Epidermal melanocyte (primary cell): ENCODE data around the gene CCL21.
"Not testable (repeated sequence)": the region's sequence is repeated elsewhere in the genome, so short reads cannot be mapped to it uniquely, and the experiment has no call there.

Experiments used
- DNase-seq: peaks from one replicate; pipeline ENCODE4 v3.0.0; 2011; ENCODE audit warnings: low spot score; ENCODE audit not compliant: insufficient read length

Gene CCL21, protein sequence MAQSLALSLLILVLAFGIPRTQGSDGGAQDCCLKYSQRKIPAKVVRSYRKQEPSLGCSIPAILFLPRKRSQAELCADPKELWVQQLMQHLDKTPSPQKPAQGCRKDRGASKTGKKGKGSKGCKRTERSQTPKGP

DNA sequence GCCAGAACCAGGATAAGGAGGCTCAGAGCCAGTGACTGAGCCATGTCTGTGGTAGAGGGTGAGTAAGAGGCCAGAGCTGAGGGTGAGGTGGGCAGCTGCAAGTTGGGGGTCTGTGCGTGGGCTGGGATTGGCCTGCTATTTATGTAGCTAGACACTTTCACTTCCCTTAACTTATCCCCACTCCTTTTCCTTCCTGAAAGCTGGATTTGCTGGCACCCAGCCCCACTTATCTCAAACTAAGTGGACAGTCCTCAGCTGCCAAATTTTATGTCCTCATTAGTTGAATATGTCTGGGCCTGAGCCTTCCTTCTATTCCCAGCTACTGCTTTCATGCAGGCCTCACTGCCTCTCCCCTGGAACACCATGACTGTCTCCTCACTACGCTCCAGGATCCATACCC is at the start of gene CCL21:
Gene CCL21, minus strand, starts transcription at position 114 of the 400 bp plus-strand sequence. Its CDS starts 70 bp downstream, at position 44.
- no peak for DNase-seq

DNA sequence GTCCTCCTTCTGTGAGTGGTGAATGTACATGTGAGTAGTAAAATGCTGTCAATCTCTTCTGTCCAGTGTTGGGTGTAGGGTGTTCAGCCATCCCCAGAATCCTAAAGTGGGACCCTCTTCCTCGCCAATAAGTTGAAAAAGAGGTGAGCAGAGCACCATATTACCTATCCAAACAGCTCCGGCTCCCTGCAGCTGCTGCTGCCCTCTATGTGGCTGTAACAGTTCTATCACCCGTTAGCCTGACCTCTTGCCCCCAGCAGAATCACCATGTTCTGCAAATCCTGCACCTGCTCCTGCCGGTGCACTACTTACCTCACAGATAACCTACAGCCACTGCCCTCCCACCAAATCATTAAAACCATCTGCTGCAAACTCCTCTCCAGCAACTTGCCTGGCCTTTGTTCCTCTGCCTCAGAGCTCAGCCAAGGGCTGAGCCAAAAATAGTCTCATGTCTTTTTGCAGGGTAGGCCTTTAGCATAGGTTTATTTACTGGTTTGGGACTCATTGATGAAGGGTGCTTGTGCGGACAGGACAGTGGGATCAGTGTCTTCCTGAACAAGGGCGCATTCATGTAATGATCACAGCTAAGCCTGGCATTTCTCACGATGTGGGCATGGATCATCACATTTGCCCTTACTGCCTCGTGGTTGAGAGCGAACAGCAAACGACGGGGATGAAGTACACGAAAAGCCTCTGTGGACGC is 49.6 kb upstream of the CCL21 start:
- peak; percentile 59 for DNase-seq

DNA sequence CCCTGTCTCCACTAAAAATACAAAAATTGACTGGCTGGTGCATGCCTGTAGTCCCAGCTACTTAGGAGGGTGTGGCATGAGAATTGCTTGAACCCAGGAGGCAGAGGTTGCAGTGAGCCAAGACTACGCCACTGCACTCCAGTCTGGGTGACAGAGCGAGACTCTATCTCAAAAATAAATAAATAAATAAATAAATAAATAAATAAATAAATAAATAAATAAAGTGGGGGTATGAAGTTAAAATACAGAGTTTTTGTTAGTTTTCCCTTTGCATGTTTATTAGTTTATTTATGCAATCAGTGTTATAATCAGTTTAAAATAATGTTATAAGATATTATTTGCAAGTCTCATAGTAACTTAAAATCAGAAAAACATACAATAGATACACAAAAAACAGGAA is 40.4 kb upstream of the CCL21 start:
- DNase-seq = not testable (repeated sequence)

DNA sequence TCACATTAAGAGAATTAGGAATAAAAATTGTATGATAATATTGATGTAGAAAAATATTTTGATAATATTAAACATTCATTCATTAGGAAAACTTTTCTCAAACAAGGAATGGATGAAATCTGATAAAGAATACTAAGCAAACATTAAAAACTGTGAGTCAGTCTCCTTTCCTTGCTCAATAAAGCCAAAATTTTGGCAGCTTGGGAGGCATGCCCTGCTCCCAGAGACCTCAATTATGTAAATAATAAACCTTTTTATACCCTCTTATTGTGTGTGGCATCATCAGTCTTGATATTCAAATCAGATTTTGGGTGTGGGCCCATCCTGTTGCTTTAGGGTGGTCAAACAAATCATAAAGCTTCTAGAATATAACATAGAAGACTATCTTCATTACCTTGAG is 36.6 kb upstream of the CCL21 start:
- DNase-seq = no peak

DNA sequence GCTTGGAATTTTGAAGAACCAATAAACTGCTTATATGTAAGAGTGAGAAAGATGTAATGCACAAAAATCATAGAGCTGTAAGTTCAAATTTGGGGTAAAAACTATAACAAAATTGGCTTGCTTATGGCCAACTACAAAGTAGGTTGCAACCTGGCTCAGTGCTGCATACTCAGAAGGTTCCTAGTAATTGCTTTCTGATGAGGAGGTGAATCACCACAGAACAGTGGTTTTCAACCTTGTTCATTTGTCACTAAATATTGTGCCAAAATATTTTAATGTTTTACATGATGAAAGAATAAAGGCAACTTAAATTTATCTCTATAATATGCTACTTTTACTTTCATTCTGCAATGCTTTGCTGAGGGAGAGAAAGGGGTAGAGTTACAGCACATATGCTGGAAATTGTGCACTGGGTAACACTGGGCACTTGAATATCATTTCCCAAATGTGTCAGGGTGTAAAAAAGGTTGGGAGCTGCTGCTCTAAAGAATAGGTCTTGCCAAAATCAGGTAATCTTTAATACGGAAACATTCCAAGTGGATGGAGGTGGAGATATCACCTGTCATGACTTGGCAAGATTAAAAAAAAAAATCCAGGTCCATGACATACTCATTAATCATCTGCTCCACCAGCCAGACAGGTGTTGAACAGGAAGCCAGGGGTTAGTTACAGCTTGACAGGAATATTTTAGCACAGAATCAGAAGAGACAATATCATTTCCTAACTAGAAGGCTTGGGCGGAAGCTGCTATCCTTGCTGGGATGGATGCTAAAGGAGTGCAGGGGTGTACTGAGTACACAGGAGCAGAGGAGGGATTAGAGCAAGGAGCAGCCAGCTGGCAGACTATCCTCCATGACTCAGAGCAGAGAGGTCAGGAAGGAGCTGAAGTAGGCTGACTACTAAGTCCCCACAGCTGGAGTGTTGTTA is 34.6 kb upstream of the CCL21 start:
- DNase-seq = no peak

DNA sequence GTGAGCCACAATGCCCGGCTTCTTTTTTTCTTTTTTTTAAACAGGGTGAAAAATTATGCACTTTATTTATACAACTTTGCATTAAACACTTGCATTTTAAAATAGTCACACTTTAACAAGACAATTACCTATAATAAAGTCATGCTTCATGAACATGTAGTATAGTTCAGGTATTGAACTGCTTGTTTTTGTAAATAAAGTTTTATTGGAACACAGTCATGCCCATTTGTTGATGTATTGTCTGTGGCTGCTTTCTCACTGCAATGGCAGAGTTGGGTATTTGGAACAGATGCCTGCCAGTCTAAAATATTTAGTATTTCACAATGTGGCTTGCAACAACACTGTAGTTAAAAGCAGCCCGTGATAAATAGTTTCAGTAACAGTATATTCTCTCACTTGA is 32.8 kb upstream of the CCL21 start:
- DNase-seq = no peak

DNA sequence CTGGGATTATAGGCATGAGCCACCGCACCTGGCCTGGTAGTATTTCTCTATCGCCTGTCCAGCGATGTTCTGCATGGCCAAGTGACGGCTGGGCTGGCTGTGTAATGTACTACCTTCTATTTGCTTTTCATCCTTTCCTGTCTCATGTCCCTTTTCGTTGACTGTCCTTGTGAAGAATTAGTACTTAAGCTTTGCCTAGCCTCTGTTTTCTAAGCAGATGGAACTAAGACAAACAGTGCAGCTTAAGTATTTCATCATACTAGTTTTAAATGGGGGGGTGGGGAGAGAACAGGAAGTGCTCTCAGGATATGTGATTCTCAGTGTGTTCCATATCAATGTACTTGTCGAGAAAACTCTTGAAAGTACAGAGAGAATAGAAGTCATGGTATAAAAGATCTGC is 31.7 kb upstream of the CCL21 start:
- DNase-seq = no peak

DNA sequence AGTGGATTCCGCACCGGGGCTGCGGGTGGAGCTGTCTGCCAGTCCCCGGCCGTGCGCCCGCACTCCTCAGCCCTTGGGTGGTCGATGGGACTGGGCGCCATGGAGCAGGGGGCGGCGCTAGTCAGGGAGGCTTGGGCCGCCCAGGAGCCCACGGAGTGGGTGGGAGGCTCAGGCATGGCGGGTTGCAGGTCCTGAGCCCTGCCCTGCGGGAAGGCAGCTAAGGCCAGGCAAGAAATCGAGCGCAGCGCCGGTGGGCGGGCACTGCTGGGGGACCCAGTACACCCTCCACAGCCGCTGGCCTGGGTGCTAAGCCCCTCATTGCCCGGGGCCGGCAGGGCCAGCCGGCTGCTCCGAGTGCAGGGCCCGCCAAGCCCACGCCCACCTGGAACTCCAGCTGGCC is 30.2 kb upstream of the CCL21 start:
- not testable (repeated sequence) for DNase-seq

DNA sequence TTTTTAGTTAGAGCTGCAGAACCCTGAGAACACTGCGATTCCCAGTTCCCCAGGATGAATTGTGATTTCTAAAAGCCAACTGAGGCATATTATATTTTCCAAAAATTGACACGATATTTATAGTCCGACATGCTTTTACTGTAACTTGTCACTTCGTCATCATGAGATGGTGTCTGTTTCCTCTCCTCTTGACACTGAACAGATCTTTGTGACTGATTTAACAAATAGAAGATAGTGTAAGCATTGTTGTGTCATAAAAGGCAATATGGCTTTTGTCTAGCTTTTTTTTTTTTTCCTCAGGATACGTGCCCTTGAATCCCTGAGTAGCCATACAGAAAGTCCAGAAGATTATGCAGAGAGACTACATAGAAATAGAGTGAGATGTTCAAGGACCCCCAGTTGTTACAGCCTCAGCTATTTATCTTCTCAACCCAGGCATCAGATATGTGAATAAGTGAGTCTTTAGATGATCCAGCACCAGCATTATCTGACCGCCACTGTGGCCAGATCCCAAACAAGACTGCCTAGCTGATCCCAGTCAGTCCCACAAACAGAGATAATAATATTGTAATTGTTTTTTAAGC is 27.8 kb upstream of the CCL21 start:
- DNase-seq = no peak

DNA sequence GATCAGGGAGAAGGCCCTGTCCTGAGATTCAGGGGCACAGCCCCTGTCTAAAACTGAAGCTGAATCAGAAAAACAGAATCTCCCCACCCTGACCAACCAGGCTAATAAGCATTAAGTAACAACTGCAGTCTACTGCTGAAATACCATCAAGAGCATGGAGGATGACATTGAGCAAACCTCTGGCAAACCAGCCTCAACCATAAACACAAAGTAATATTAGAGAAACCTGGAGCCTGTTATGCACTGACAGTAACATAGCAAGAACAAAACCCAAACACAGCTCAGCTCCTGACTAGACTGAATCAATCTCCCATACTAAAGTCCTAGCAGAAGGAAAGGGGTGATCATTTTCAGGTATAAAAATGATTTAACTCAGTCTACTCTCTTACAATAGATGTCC is 24.8 kb upstream of the CCL21 start:
- DNase-seq = no peak

DNA sequence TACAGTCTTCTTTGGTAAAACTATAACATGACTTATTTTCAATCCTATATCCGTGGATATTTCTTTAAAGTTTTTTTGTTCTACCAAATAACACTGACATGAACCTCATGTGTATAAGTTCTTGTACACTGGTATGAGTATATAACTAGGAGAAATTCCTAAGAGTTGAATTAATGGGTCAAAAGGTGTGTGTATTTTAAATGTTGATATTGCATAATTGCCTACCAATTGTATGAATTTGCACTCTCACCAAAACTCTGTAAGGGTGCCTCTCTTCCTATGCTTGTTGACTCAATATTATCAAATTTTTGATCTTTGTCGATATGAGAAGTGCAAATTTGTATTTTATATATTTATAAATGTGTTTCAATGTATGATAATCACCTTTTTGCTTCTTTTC is 22.9 kb upstream of the CCL21 start:
- DNase-seq = no peak

DNA sequence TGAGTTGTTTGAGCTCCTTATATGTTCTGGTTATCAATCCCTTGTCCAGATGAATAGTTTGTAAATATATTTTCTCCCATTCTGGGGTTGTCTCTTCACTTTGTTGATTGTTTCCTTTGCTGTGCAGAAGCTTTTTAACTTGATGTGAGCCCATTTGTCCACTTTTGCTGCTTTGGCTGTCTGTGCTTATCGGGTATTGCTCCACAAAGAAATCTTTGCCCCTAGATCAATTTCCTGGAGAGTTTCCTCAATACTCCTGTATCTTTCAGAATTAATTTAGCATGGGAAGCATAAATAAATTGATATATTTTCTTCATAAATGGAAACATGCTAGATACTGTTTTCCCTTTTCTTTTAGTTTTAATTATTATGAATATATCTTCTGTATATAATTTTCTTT is 22.5 kb upstream of the CCL21 start:
- no peak for DNase-seq

DNA sequence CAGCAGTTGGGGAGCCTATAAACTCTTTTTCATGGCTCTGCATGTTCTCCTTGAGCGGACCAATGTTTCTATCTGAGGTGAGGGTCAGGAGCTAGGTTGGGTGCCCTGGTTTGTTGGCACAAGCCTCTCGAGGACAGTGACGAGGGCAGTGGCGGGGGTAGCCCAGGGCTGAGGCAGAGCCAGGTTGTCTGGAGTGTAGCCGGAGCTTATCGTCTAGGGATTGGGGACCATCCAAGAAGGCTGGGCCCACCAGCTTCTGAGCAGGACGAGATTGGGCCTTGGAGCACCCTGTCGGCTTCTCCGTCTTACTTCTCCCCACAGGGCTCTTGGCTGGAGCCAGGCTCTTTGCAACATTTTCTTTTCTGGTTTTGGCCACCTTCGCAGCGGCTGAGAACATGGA is 13.2 kb upstream of the CCL21 start:
- no peak for DNase-seq

DNA sequence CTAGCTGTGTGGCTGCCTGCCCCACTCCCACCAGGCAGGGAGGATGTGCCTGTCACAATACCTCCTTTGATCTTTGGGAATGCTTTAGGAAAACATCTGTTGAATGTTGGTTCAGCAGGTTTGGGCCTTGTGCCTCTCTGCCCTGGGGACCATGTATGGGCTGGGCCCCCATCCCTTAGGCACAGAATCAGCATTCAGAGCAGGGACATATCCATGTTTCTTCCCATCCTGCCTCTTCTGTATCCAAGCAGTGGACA is 9.8 kb upstream of the CCL21 start:
- not testable (repeated sequence) for DNase-seq

DNA sequence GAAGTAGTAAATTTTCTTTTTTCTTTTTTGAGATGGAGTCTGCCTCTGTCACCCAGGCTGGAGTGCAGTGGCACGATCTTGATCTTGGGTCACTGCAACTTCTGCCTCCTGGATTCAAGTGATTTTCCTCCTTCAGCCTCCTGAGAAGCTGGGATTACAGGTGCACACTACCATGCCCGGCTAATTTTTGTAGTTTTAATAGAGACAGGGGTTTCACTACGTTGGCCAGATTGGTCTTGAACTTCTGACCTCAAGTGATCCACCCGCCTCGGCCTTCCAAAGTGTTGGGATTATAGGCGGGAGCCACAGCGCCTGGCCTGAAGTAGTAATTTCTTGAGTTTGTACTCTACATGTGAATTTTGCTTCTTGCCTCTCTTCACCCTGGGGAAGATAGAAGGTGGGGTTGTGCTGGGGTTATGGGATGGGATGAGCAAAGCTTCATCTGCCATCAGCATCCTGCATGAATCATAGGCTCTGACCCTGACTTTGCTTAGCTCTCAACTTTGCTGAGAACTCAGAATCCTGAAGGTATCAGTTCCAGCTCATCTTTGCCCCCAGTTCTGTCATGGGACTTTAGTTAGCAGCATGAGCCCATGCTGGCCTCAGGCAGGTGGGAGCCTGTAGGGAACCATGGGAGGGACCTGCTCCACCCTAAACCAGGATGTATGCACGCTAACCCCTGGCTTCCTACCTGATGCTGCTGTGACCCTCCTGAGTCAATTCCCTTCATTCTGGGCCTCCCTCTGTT is 9.3 kb upstream of the CCL21 start:
- no peak for DNase-seq

DNA sequence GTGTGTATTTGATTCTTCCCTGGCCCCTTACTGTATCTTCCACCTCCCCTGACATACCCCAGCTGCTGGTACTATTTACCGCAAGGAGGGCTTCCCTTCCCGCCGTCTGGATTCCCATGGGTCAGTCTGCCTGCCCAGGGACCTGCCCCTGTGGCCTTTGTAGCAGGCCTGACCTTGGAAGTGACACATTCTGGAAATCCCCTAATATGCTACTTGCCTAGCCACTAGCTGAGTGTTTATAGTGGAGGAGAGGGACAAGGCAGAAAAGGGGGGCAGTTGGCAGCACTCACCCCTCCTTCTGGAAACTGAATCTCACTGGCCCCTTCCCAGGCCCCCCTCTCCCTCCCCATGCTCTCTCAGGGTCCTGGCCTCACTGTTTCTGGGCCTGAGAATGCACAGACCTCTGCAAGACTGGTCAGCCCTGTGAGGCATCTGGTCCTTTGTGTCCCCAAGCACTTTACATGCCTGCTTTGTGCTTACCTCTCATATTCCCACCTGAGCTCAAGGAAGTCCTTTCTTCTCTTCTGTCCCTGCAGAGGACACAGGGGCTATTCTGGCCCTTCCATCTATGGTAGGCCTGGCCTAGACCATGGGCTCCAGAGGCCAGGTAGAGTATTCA is 8.2 kb upstream of the CCL21 start:
- DNase-seq = no peak

DNA sequence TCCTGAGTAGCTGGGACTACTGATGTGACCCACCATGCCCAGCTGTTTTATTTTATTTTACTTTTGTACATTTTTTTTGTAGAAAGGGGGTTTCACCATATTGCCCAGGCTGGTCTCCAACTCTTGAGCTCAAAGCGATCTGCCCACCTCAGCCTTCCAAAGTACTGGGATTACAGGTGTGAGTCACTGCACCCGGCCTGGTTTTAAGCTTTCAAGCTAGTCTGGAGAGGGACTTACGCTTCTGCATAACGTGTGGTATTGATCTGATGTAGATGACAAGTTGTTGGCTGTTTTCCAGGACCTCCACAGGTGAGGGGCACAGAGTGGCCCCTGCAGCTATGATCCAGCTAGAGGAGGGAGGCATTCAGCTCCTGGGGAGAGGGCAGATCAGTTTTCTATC is 6.8 kb upstream of the CCL21 start:
- no peak for DNase-seq

DNA sequence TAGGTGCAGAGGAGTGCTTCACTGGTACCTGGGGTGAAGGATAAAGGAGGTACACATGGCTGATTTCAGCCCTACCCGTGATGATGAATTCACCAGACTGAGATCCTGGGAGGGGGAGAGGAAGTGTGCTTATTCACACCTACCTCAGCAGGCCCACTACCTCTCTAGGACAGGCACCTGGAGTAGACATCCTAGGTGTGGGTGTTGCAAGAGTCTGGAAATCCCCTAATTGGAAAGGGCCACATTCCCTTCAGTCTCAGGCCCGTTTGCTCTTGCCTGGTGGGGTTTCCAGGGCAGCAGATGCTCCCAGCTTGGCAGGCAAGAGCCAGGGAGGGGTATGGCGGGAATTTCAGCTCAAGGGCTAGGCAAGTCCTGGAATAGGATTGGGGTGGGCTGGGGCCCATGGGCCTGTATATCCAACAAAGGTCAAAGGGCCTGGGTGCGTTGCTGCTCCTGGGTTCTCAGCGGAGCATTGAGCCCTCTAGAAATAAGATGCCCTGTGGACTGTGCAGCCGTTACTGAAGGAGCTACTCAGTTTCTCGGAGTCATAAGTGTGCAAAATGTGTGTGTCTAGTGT is 5.8 kb upstream of the CCL21 start:
- DNase-seq = no peak

DNA sequence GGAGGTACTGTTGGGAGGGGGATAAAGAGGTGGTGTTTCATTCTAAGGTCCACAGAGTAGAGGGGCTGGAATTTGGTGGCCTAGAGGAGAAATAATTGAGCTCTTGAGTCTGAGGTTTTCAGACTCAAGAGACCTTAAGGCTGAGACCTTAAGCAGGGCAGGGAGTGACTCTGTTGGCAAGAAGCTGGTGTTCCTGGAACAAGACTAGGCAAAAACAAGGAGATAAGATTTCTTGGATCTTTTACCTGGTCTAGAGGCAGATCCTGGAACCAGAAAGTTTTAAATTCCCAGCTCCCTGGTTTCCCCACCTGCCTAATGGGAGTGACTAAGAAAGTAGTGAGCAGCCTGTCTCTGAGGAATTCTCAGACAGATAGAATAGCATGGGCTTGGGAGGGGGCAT is 4.1 kb upstream of the CCL21 start:
- no peak for DNase-seq

DNA sequence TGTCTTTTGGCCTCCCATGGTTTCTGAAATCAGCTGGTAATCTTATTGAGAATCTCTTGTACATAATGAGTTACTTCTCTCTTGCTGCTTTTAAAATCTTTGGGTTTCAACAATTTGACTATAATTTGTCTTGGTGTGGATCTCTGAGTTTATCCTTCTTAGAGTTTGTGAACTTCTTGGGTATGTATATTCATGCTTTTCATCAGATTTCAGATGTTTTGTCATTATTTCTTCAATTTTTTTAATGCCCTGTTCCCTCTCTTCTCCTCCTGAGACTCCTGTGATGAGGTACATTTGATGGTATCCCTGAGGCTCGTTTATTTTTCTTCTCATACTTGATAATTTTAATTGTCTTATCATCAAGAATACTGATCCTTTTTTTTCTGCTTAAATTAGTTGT is 2.2 kb upstream of the CCL21 start:
- no peak for DNase-seq
